Femur (tissue), 1 donor: ENCODE measurements around the gene KCNK17.

Source experiments
- DNase-seq: peaks from one replicate; pipeline ENCODE4 v3.0.0-alpha.2; 2017

Gene KCNK17

DNA sequence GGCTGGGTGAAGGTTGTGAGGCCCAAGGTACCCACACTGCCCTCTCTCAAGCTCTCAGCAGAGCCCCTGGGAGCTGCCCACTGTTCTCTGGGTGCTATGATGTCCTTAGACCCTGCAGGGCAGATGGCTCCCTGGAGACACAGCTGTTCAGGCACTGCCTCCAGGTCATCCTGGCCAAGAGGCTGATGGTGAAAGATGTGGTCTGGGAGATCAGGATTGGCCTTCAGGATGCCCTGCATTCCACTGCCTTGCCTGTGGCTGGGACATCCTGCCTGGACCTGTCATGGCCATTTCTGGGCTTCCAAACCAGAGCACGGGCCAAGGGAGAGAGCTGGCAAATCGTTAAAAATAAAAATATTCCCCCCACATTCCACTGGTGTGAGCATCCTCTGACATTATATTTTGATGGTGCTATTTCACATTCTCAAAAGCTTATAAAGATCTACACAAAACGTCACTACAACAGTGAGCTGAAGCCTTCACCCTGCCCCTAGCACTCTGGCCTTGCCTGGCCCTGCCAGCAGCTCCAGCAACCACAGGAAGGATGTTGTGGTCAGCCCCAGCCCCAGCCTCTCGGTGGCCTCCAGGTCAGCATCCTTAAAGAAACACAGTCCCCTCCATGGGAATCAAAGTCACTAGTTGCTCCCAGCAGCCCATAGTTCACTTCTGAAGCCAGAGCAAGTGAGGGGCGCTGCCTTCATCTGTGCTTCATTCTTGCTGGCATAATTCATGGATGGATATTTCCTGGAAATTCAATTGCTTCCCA, 21.7 kb upstream of the KCNK17 start:
- DNase-seq, result no peak

- DNase-seq, result no peak
Observed at GRCh38 chr6:39333644-39334438, 19.6 kb upstream of the KCNK17 start.

GRCh38 chr6:39330476-39330875, 16.3 kb upstream of the KCNK17 start:
- DNase-seq, result no peak

- no peak for DNase-seq
Observed at GRCh38 chr6:39330057-39330456, 15.8 kb upstream of the KCNK17 start.

GRCh38 chr6:39328066-39328465, 13.8 kb upstream of the KCNK17 start:
- no peak for DNase-seq

DNA sequence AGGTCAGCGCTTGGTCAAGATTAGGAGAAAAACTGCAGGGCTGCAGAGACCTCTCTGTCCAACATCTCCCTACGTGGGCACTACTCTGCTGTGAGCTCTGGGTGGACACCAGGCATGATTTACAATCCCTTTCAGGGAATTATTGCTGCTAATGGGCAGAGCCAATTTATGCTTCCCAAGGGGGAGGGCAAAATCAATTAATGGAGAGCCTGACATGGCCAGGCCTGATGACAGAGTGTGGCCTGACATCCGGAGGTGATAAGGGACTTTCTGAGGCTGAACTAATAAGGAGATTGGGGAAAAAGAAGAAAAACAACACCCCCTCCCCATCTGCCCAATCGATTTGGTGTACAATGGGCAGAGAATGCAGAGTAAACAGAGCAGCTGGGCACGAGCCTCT, 13.3 kb upstream of the KCNK17 start:
- DNase-seq, result no peak

DNA sequence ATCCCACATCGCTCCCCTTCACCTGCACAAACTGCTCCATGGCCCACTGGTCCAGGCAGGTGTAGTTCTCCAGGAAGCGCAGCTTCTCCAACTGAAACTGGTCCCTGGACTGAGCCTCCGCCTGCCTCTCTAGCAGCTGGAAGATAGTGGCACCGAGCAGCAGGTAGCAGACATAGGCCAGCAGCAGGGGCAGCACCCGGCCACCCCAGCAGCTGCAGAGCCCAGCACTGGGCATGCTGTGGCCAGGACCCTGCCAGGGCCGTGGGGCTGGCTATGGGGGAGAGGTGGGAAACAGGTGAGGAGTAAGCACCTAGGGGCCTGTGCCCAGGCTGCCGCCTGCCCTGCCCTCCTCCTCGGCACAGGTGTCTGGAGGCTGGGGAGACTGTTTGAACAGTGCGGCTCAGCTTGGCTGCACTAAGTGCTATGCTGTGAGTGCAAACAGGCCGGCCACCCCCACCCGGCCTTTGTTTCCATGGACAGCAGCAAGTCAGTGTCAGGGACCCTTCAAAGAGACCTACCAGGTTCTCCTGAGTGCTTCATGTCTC, 8.2 kb upstream of the KCNK17 start, which contains the start of gene KCNK16:
TSS of gene KCNK16 (minus strand) at position 397 of the 545 bp plus-strand sequence. CDS start at position 235, 162 bp downstream.
- no peak for DNase-seq

- no peak for DNase-seq
Observed at GRCh38 chr6:39321761-39322160, 7.5 kb upstream of the KCNK17 start.

DNA sequence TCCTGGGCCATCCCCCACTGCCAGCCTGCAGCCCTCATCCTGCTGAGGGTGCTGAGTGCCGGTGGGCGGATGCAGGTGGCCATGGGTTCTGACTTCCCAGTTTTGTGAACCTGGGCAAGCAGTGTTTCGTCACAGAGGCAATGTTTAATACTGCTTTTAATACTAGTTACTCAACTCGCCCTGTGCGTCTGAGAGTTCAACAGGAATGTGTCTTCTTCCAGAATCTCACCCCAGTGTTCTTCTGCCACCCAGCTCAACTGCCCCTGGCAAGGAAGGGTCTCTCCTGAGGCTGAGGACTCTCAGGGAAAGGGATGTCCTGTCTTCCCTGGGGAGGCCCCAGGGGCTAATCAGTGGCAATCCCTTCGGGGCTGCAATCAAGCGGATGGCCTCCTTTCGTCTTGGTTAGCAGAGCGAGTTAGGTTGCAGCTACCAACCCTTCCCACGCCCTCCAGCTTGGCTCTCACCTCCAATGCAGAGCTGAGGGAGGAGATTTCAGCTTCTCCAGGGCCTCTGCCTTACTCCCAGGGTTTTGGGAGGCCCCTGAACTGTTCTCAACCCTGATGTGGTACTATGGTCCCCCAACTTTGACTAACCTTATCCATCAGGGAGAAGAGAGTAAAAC, 6.3 kb upstream of the KCNK17 start:
- DNase-seq, result no peak

DNA sequence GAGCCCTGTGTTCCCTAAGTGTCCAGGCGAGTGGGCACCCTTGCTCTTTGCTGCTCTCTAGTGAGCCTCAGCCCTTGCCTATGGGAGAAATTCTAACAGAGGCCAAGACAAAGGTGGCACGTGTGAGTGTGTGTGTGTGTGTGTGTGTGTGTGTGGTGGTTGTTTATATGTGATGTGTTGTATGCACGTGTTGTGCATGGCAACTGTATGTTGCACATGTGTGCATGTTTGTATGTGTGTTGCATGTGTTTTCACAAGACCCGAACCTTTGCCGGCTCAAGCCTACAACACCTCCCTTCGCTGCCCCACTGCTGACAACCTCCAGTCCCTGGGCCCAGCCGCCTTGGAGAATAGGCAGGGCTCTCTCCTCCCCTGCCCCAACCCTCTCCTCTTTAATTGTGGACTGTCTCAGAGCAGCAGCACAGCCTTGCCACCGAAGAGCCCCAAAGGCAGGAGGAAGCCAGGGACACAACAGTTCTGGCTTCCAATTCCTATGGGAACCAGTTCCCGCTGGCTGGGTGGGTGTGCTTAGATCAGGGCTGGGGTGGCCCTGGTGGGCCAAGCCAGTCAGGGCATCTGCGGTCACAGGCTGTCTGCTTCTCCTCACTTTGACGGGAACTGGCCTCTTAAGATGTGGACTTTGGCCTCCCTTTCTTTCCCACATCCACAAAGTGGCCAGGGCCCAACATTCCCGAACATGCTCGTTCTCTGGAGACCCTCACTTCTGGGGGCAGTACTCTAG, 5.6 kb upstream of the KCNK17 start:
- DNase-seq, result peak; percentile 46

GRCh38 chr6:39317256-39317655, 3.0 kb upstream of the KCNK17 start:
- DNase-seq, result no peak

DNA sequence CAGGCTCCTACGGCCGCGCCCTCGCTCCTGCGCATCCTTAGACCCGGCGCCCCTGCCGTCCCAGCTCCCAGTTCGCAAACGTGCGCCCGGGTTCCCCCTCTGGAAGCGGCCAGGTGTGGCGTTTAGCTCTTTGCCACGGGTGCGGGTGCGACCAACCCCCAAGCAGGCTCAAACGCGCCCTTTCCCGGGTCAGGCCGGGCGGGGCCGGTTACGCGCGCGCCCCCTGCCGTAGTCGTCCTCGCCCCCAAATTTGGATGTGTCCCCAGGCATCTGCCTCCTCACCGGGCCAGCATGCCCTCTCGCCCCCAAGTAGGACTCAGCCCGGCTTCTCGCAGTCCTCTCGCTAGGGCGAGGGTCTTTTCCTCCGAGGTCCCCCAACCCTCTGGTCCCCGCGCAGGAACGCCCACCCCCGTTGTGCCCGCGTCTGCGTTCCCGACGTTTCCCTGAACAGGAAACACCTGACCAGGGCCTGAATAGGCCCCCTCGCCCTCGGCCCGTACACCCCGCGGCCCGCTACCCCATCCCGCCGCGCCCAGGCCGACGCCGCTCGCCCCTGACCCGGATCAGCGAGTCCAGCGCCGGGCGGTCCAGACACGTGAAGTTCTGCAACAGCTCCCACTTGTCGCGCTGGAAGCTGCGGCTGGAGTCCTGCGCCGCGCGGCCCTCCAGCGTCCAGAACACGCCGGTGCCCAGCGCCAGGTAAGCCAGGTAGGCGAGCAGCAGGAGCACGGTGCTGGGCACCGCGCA, 520 bp downstream of the KCNK17 start:
- no peak for DNase-seq

- DNase-seq, result no peak
Observed at GRCh38 chr6:39312912-39313525, 1.2 kb downstream of the KCNK17 start.

- no peak for DNase-seq
Observed at GRCh38 chr6:39310542-39310941, 3.7 kb downstream of the KCNK17 start.

GRCh38 chr6:39309942-39310531, 4.2 kb downstream of the KCNK17 start:
- DNase-seq, result peak; percentile 67

DNA sequence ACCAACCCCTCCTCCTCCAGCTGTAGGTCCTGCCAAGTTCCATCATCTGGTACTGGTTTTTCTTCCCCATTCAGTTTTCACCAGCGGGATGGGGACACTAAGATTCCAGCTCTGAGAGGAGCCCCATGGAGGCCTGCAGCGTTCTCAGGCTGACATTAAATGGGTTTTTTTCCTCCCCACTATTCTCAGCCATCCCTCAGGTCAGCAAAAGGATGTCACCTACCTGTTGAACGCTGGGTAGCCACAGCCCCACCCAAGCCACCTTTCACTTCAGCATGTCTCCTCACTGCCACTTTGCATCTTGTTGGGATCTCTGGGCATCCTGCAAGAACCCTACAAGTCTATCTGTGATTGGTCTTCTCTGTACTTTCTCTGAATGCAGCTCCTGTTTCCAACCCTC, 6.8 kb downstream of the KCNK17 start:
- DNase-seq, result no peak

GRCh38 chr6:39304951-39305350, 9.3 kb downstream of the KCNK17 start:
- DNase-seq, result no peak

DNA sequence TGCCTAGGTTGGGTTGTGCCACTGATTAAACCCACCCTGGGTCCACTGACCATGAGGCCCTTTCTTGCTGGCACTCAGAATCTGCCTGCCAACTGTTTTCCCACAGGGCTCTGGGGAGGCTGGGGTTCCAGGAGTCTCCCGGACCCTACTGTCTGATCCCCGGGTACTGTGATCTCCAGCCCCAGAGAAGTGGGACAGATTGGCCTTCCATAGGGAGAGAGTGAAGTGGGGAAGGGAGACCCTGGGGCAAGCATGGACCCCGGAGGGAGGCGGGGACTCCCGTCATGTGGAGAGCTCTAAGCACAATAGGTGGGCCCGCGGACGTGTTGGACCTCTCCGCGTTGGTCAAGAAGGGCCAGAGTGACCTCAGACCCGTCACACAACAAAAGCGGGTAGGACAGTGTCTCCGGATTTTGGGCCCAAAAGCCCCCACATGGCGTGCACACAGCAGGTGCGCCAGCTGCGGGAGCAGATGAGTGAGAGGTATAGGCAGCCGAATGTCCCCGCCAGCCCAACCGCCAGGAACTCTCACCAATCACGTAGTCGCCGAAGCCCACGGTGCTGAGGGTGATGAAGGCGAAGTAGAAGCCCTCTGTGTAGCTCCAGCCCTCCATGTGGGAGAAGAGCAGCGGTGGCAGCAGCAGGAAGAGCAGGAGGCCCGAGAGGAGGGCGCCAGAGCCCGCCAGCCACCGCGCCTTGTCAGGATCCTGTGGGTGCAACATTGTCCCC, 10.6 kb downstream of the KCNK17 start:
- DNase-seq, result no peak

DNA sequence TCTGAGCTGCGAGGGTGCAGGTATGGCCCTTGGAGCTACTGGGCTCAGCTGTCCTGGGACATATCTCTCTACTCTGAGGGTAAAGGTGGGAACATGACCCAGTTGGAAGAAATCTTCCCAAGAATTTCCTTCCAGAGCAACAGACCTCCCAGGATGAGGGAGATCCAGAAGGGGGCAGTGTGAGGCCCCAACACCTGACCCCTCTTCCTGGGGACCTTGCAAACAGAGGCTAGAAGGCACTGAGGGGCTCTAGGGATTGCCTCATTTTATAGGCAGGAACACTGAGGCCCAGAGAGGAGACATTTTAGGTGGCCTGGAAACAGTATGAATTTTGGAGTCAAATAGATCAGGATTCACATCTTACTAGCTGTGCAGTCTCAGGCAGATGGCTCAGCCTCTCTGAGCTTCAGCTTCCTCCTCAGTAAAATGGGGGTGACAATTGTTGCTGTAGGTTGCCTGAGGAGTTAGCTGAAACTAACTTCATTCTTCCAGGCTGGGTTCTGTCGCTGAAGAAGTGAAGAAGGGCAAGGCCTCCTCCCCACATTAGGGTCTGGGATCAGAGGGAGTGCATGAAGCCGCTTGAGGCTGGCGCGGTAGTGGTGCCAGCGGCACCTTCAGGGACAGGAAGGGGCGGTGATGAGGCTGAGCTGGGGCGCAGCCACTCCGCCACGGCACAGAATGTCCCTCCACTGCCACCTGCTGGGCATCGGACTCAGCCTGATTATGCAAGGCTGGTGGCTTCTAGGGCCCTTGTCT, 11.4 kb downstream of the KCNK17 start:
- DNase-seq, result peak; percentile 83

- no peak for DNase-seq
Observed at GRCh38 chr6:39302011-39302410, 12.2 kb downstream of the KCNK17 start.
